ENCODE measurements around the gene AGBL4. TPM values are rescaled to one million over a fixed set of nuclear protein-coding genes. Genes with fewer than 3 reads are reported as not detected.

AGBL4 gene
- total RNA-seq, 1 experiment from 2014 or later, result not detected

GRCh38 chr1:48753293-48753692 is 1270.5 kb downstream of the AGBL4 start:
- no peaks in the 10 kb centered on the region for H3K9me2 ChIP-seq (ENCODE audit: insufficient read depth)

More at GRCh38 chr1:48753293-48753692, 1270.5 kb downstream of the AGBL4 start:
- no peak overlapping the region for H3K27ac ChIP-seq (ENCODE audit: low read depth, low read length)
- H3K27me3 ChIP-seq (ENCODE audit: insufficient read depth, low read length), result peaks cover 23% of the 10 kb centered on the region; the same call in 1 of the 2 replicates
- no peak for DNase-seq (ENCODE audit: low read depth, low spot score)
- CTCF ChIA-PET, result no interaction called here
- POLR2A ChIA-PET, result no interaction called here
- BruUV-seq (replicated peaks), result no TSS peak
- no peak overlapping the region for H3K9ac ChIP-seq (ENCODE audit: low read length)
- H3K4me2 ChIP-seq (ENCODE audit: low read length), result no peak overlapping the region
- no peaks in the 10 kb centered on the region for H4K20me1 ChIP-seq (ENCODE audit: insufficient read depth)
- intact Hi-C loops (cut with micrococcal nuclease), result no loop called here
- H2AFZ ChIP-seq (ENCODE audit: low read depth, low read length, poor library complexity, severe bottlenecking), result no peak overlapping the region
- H3K4me3 ChIP-seq (replicated peaks in 1 of 2; ENCODE audit: low read depth in 1 of 2, low read length in 2 of 2), result no peak overlapping the region
- no peaks in the 10 kb centered on the region for H3K36me3 ChIP-seq (ENCODE audit: control insufficient read depth in 1 of 2, insufficient read depth in 2 of 2, low read length in 2 of 2)
- no peaks in the 10 kb centered on the region for H3K79me2 ChIP-seq (ENCODE audit: insufficient read depth, low read length)
- H3K4me1 ChIP-seq (ENCODE audit: control insufficient read depth in 1 of 2, insufficient read depth in 2 of 2, low read length in 2 of 2), result no peaks in the 10 kb centered on the region
- H3K9me3 ChIP-seq (ENCODE audit: control insufficient read depth in 1 of 2, insufficient read depth in 1 of 2, low read depth in 1 of 2, low read length in 2 of 2), result no peaks in the 10 kb centered on the region
- RAD21 ChIA-PET (ENCODE audit: low non-redundant PET in 1 of 2, low total read pairs in 2 of 2, uncharacterized antibody in 2 of 2, unreplicated experiment in 2 of 2), result no interaction called here
- no peak for ATAC-seq
- no peak for TF ChIP-seq CTCF (IDR thresholded peaks at IDR 0.05 in 2 of 3, conservative IDR thresholded peaks at IDR 0.05 in 1 of 3; ENCODE audit: borderline replicate concordance in 1 of 3, insufficient read depth in 1 of 3, low read depth in 2 of 3, low read length in 2 of 3)
- TF ChIP-seq ZNF274 (IDR thresholded peaks at IDR 0.05; ENCODE audit: low read depth, low read length), result no peak
- TF ChIP-seq RAD21 (IDR thresholded peaks at IDR 0.05; ENCODE audit: low read depth), result no peak
- TF ChIP-seq ZBTB33 (IDR thresholded peaks at IDR 0.05; ENCODE audit: extremely low read depth, insufficient replicate concordance, low read length), result no peak
- no peak for TF ChIP-seq YY1 (IDR thresholded peaks at IDR 0.05; ENCODE audit: extremely low read depth, insufficient replicate concordance, low read depth, low read length)
- no peak for TF ChIP-seq SRF (IDR thresholded peaks at IDR 0.05; ENCODE audit: low read depth)
- TF ChIP-seq TCF7L2 (IDR thresholded peaks at IDR 0.05; ENCODE audit: borderline replicate concordance, extremely low read depth, insufficient read depth, insufficient read length), result no peak
- no peak for TF ChIP-seq ATF3 (IDR thresholded peaks at IDR 0.05)
- TF ChIP-seq ZFX (IDR thresholded peaks at IDR 0.05), result no peak
- no peak for TF ChIP-seq CBX3 (IDR thresholded peaks at IDR 0.05; ENCODE audit: low read depth)
- TF ChIP-seq MAX (IDR thresholded peaks at IDR 0.05), result no peak
- no peak for TF ChIP-seq JUND (IDR thresholded peaks at IDR 0.05)
- TF ChIP-seq SP1 (IDR thresholded peaks at IDR 0.05; ENCODE audit: low read depth), result no peak
- TF ChIP-seq EGR1 (IDR thresholded peaks at IDR 0.05; ENCODE audit: low read depth), result no peak
- no peak for TF ChIP-seq POLR2AphosphoS5 (IDR thresholded peaks at IDR 0.05; ENCODE audit: low read depth, low read length)
- TF ChIP-seq CEBPB (IDR thresholded peaks at IDR 0.05; ENCODE audit: low read depth), result no peak
- TF ChIP-seq SIN3A (IDR thresholded peaks at IDR 0.05; ENCODE audit: low read depth), result no peak

Data from HCT116 (cell line).